IMR-90 (cell line): ENCODE results near the gene MEF2B. TPM values are rescaled to one million over a fixed set of nuclear protein-coding genes. Genes with fewer than 3 reads are reported as not detected.
A peak's percentile ranks its signal among the peaks of the same experiment; 100 is the strongest.

Experiments used
- ATAC-seq: fragments of 200-7000 bp; cut with Tn5 transposase; 2 replicates; pipeline ENCODE4 v1.9.1; 2020; ENCODE audit warnings: low read depth, mild to moderate bottlenecking, moderate library complexity
- BruUV-seq: library from RNA; stranded (reverse); fragments of 400-500 nt; replicated peaks from 2 replicates; lab custom pipeline; 2021; lab: Mats Ljungman, UMichigan
- CTCF ChIA-PET: fragments of 300-600 bp; formaldehyde crosslinking; extraction: SDS; loops from one replicate; lab custom pipeline; 2021; ENCODE audit warnings: antibody characterized with exemption; lab: Yijun Ruan, JAX
- POLR2A ChIA-PET: fragments of 300-600 bp; sonication (Branson Sonifier 250); formaldehyde crosslinking; loops from one replicate; lab custom pipeline; 2022; ENCODE audit warnings: antibody characterized with exemption; ENCODE audit not compliant: unreplicated experiment; lab: Charles Lee
- DNase-seq: peaks from one replicate; pipeline ENCODE4 v3.0.0; 2013
- H2AFZ ChIP-seq: replicated peaks from 2 replicates; pipeline ENCODE3; 2013; ENCODE audit warnings: low read length, mild to moderate bottlenecking; ENCODE audit not compliant: poor library complexity
- H2AK5ac ChIP-seq: 2 replicates; pipeline ENCODE4 v1.6.1; 2013; ENCODE audit warnings: low read depth, low read length, inconsistent platforms
- H2AK9ac ChIP-seq: replicated peaks from 2 replicates; pipeline ENCODE3; 2013; ENCODE audit warnings: mild to moderate bottlenecking, low read depth, low read length, moderate library complexity; ENCODE audit not compliant: poor library complexity
- H2BK120ac ChIP-seq: 2 replicates; pipeline ENCODE4 v1.6.1; 2013; ENCODE audit warnings: low read depth, low read length, inconsistent platforms
- H2BK15ac ChIP-seq: 3 replicates; pipeline ENCODE4 v1.6.1; 2013; ENCODE audit warnings: low read depth, low read length, inconsistent platforms
- H2BK20ac ChIP-seq: 2 replicates; pipeline ENCODE4 v1.6.1; 2013; ENCODE audit warnings: low read depth, mild to moderate bottlenecking, inconsistent platforms, low read length, moderate library complexity
- H2BK5ac ChIP-seq: 2 replicates; pipeline ENCODE4 v1.6.1; 2013; ENCODE audit warnings: mild to moderate bottlenecking, low read depth, low read length, inconsistent platforms; ENCODE audit not compliant: poor library complexity, severe bottlenecking
- H3K14ac ChIP-seq: replicated peaks from 2 replicates; pipeline ENCODE4 v1.6.1; 2013; ENCODE audit warnings: low read depth, low read length, inconsistent platforms
- H3K18ac ChIP-seq: 2 replicates; pipeline ENCODE4 v1.6.1; 2013; ENCODE audit warnings: low read depth, low read length, control low read depth
- H3K23ac ChIP-seq: 2 replicates; pipeline ENCODE4 v1.6.1; 2013; ENCODE audit warnings: low read depth, low read length, inconsistent platforms
- H3K27ac ChIP-seq: 2 replicates; pipeline ENCODE4 v1.5.1; 2013; ENCODE audit warnings: mild to moderate bottlenecking, control low read depth, low read length; ENCODE audit not compliant: insufficient read depth
- H3K27me3 ChIP-seq: 2 replicates; pipeline ENCODE4 v1.6.1; 2013; ENCODE audit warnings: low read length; ENCODE audit not compliant: control insufficient read depth, insufficient read depth
- H3K36me3 ChIP-seq: 2 replicates; pipeline ENCODE4 v1.6.1; 2013; ENCODE audit warnings: low read length, mixed read lengths; ENCODE audit not compliant: control insufficient read depth, insufficient read depth
- H3K4ac ChIP-seq: 2 replicates; pipeline ENCODE4 v1.6.1; 2013; ENCODE audit warnings: low read depth, low read length, inconsistent platforms
- H3K4me1 ChIP-seq: 2 replicates; pipeline ENCODE4 v1.6.1; 2013; ENCODE audit warnings: low read length, mixed read lengths; ENCODE audit not compliant: control insufficient read depth, insufficient read depth
- H3K4me2 ChIP-seq: 2 replicates; pipeline ENCODE4 v1.6.1; 2013; ENCODE audit warnings: low read depth, mild to moderate bottlenecking, control low read depth, low read length, moderate library complexity
- H3K4me3 ChIP-seq: 2 replicates; pipeline ENCODE4 v1.5.1; 2013; ENCODE audit warnings: low read depth, mild to moderate bottlenecking, control low read depth, low read length, moderate library complexity; ENCODE audit not compliant: insufficient read depth
- H3K56ac ChIP-seq: 2 replicates; pipeline ENCODE4 v1.6.1; 2013; ENCODE audit warnings: low read length, inconsistent platforms; ENCODE audit not compliant: insufficient read depth; ENCODE audit errors: extremely low read depth
- H3K79me1 ChIP-seq, 2 experiments: 2 replicates each; pipeline ENCODE4 v1.6.1; 2013; ENCODE audit warnings: low read length in 2 of 2, inconsistent platforms in 1 of 2, low read depth in 1 of 2
- H3K9ac ChIP-seq: 2 replicates; pipeline ENCODE4 v1.6.1; 2013; ENCODE audit warnings: low read depth, low read length, control low read depth
- H3K9me1 ChIP-seq: 2 replicates; pipeline ENCODE4 v1.6.1; 2013; ENCODE audit warnings: low read length, inconsistent platforms; ENCODE audit not compliant: insufficient read depth
- H3K9me3 ChIP-seq: 2 replicates; pipeline ENCODE4 v1.6.1; 2013; ENCODE audit warnings: low read length; ENCODE audit not compliant: control insufficient read depth, insufficient read depth
- H4K20me1 ChIP-seq: 2 replicates; pipeline ENCODE4 v1.6.1; 2013; ENCODE audit warnings: low read length, inconsistent platforms; ENCODE audit not compliant: insufficient read depth
- H4K5ac ChIP-seq: 2 replicates; pipeline ENCODE4 v1.6.1; 2013; ENCODE audit warnings: mild to moderate bottlenecking, low read depth, low read length, control low read depth
- H4K8ac ChIP-seq, 2 experiments: 2 replicates each; pipeline ENCODE4 v1.6.1; 2013; ENCODE audit warnings: low read depth in 2 of 2, low read length in 2 of 2, control low read depth in 1 of 2, inconsistent platforms in 1 of 2
- H4K91ac ChIP-seq: 2 replicates; pipeline ENCODE4 v1.6.1; 2013; ENCODE audit warnings: low read depth, low read length, inconsistent platforms; ENCODE audit not compliant: insufficient read depth
- BHLHE40 ChIP-seq: fragments of 150-350 bp; IDR thresholded peaks from 2 replicates; pipeline ENCODE4 v1.6.1; 2016; ENCODE audit warnings: mild to moderate bottlenecking, low read depth, low read length
- CEBPB ChIP-seq: IDR thresholded peaks from 2 replicates; pipeline ENCODE4 v1.6.1; 2012; ENCODE audit warnings: low read depth, low read length, improper control_type of control experiment
- CHD1 ChIP-seq: IDR thresholded peaks from 2 replicates; pipeline ENCODE4 v1.6.1; 2012; ENCODE audit warnings: low read depth, low read length, improper control_type of control experiment
- CTCF ChIP-seq: conservative IDR thresholded peaks from 2 replicates; pipeline ENCODE4 v1.5.1; 2012; ENCODE audit warnings: mild to moderate bottlenecking, low read depth, low read length, improper control_type of control experiment
- FOS ChIP-seq: fragments of 150-350 bp; IDR thresholded peaks from 2 replicates; pipeline ENCODE4 v1.6.1; 2016; ENCODE audit warnings: low read depth, low read length
- MAFK ChIP-seq: IDR thresholded peaks from 2 replicates; pipeline ENCODE4 v1.6.1; 2012; ENCODE audit warnings: low read depth, low read length, improper control_type of control experiment
- MAZ ChIP-seq: IDR thresholded peaks from 2 replicates; pipeline ENCODE4 v1.6.1; 2012; ENCODE audit warnings: low read depth, mild to moderate bottlenecking, low read length, improper control_type of control experiment, moderate library complexity, borderline replicate concordance
- MXI1 ChIP-seq: IDR thresholded peaks from 2 replicates; pipeline ENCODE4 v1.6.1; 2012; ENCODE audit warnings: low read depth, mild to moderate bottlenecking, low read length, moderate library complexity, borderline replicate concordance
- NFE2L2 ChIP-seq: fragments of 150-350 bp; IDR thresholded peaks from 2 replicates; pipeline ENCODE4 v1.6.1; 2016; ENCODE audit warnings: low read depth, mild to moderate bottlenecking, low read length
- POLR2A ChIP-seq: IDR thresholded peaks from 2 replicates; pipeline ENCODE4 v1.6.1; 2012; ENCODE audit warnings: mild to moderate bottlenecking, low read depth, low read length
- RAD21 ChIP-seq: IDR thresholded peaks from 2 replicates; pipeline ENCODE4 v1.6.1; 2012; ENCODE audit warnings: low read length, improper control_type of control experiment
- RCOR1 ChIP-seq: IDR thresholded peaks from 2 replicates; pipeline ENCODE4 v1.6.1; 2012; ENCODE audit warnings: mild to moderate bottlenecking, low read length, improper control_type of control experiment; ENCODE audit not compliant: insufficient replicate concordance
- RFX5 ChIP-seq: IDR thresholded peaks from 2 replicates; pipeline ENCODE4 v1.8.0; 2012; ENCODE audit warnings: low read depth, mild to moderate bottlenecking, low read length, moderate library complexity
- SMC3 ChIP-seq: fragments of 150-350 bp; IDR thresholded peaks from 2 replicates; pipeline ENCODE4 v1.6.1; 2016; ENCODE audit warnings: low read depth, mild to moderate bottlenecking, antibody characterized with exemption, low read length, moderate library complexity
- WGBS, 2 experiments: methylation state at CpG; one replicate each; pipeline versions ENCODE4 v1.1.5 to v1.1.7; 2013; ENCODE audit warnings: missing lambda C conversion rate in 2 of 2; ENCODE audit not compliant: insufficient read length in 1 of 2; ENCODE audit errors: extremely low coverage in 2 of 2; 5-methylcytosine and 5-hydroxymethylcytosine counted together
- dilution Hi-C: fragments of 300-500 bp; cut with HindIII; formaldehyde crosslinking; loops from one replicate; pipeline ENCODE4 v1.14.3; 2018; ENCODE audit warnings: low sequenced_read_pairs; ENCODE audit not compliant: unreplicated experiment
- in situ Hi-C: fragments of 300-500 bp; cut with MboI; formaldehyde crosslinking; loops from 3 replicates; pipeline ENCODE4 v1.14.3; 2019; ENCODE audit warnings: low sequenced_read_pairs, inconsistent platforms, mixed read lengths
- intact Hi-C: fragments of 100-400 bp; cut with micrococcal nuclease; formaldehyde crosslinking; loops from 2 replicates; pipeline ENCODE4 v1.10.0; 2022
- polyA plus RNA-seq, 3 experiments: library from polyadenylated mRNA; depleted of rRNA; stranded (reverse); fragments of >200 nt; gene quantifications; 2 replicates each; pipeline ENCODE4 v1.2.3, GENCODE V29; 2012; ENCODE audit warnings: low replicate concordance in 1 of 3
- total RNA-seq: library from RNA; depleted of rRNA; stranded (reverse); fragments of >200 nt; gene quantifications from 2 replicates; pipeline ENCODE4 v1.2.3, GENCODE V29; 2012
- TF ChIP-seq, protein P1 (sequence below): fragments of 150-350 bp; IDR thresholded peaks from 2 replicates; pipeline ENCODE4 v1.6.1; 2016; ENCODE audit warnings: low read depth, mild to moderate bottlenecking, low read length, moderate library complexity, borderline replicate concordance

Gene MEF2B
- total and polyA plus RNA-seq, 2 of the 4 experiments (the other 2 are of a cell fraction): 0.18 to 0.94 TPM

DNA sequence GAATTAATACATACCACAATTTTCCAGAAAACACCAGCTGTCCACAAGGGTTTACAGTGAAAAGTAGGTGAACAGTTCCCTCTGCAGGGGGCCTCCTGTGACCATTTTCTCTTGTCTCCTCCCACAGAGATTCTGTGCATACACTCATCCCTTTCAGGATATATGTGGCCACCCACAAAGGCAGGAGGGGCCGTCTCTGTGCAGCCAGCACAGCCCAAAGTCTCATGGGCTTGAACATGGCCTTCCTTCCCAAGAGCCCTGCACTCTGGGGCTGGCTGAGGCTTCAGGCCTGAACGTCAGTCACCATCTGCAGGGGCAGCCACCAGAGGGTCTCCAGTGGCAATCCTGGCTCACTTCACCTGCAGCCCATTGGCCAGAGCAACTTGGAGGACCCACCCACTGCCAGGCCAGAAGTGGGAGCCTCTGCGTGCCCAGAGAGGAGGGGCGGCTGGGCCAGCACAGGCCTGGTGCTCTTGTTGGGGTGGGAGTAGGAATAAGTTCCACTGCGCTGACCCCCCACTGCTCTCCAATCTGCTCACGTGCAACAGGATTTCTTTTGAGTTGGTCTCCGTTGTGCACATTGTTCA is 56.9 kb downstream of the MEF2B start:
- WGBS, 2 experiments: 16% methylated on average over 2 of the region's 7 CpGs; no CpG with 5 or more reads in 1 of the 2 experiments
- Histone ChIP-seq H3K18ac (no peak overlapping the region), H3K36me3 (0 out of 2 replicates have a peak, but pooled peaks cover 1% of the 10 kb centered on the region), H3K4ac (no peak overlapping the region; the same call in 1 of the 2 replicates), H3K9me1 (no peaks in the 10 kb centered on the region; the same call in 1 of the 2 replicates), H2BK20ac (no peak overlapping the region), H2BK15ac (no peak overlapping the region), H4K91ac (no peak overlapping the region), H2BK120ac (no peak overlapping the region), H2AK9ac (peak overlapping the region; percentile 81), H3K56ac (no peak overlapping the region), H2AFZ (peak overlapping the region; percentile 91), H2AK5ac (no peak overlapping the region), H3K4me2 (no peak overlapping the region; the same call in 1 of the 2 replicates), H3K4me3 (no peak overlapping the region), H4K8ac (peak overlapping the region in 1 of 2 experiments; percentile 82; a peak in 2 of 4 replicates), H3K27ac (no peak overlapping the region), H3K9me3 (no peaks in the 10 kb centered on the region), H4K20me1 (no peaks in the 10 kb centered on the region), H3K9ac (no peak overlapping the region), H3K14ac (no peak overlapping the region; the same call in 1 of the 2 replicates), H4K5ac (no peak overlapping the region; the same call in 1 of the 2 replicates), H3K79me1 (no peaks in the 10 kb centered on the region), H3K23ac (no peak overlapping the region), H2BK5ac (no peak overlapping the region), H3K4me1 (peaks cover 20% of the 10 kb centered on the region), H3K27me3 (no peaks in the 10 kb centered on the region)
- DNase-seq (peak; percentile 74), ATAC-seq (peak; percentile 84)
- BruUV-seq: no TSS peak
- dilution Hi-C loops: no loop called here
- ChIA-PET POLR2A (no interaction called here), CTCF (no interaction called here)
- in situ Hi-C loops: no loop called here
- intact Hi-C loops: loop anchor here (1.0 kb wide), 1 partner anchor 59 kb away; no protein-coding TSS in a partner anchor
- TF ChIP-seq CHD1 (no peak), MAZ (no peak), CEBPB (no peak), SMC3 (peak; percentile 34; the same call in 1 of the 2 replicates), NFE2L2 (no peak), CTCF (peak; percentile 57), POLR2A (no peak), BHLHE40 (no peak), FOS (no peak), RFX5 (no peak), RCOR1 (no peak), MXI1 (no peak), MAFK (no peak), RAD21 (peak; percentile 63)
- TF ChIP-seq, protein P1, sequence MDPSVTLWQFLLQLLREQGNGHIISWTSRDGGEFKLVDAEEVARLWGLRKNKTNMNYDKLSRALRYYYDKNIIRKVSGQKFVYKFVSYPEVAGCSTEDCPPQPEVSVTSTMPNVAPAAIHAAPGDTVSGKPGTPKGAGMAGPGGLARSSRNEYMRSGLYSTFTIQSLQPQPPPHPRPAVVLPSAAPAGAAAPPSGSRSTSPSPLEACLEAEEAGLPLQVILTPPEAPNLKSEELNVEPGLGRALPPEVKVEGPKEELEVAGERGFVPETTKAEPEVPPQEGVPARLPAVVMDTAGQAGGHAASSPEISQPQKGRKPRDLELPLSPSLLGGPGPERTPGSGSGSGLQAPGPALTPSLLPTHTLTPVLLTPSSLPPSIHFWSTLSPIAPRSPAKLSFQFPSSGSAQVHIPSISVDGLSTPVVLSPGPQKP: no peak
